Esophagus (tissue), 2 donors: ENCODE measurements around the gene PRSS22. TPM values are rescaled to one million over a fixed set of nuclear protein-coding genes. Genes with fewer than 3 reads are reported as not detected.

Source experiments
- H3K27ac ChIP-seq, 2 donors: one replicate each; pipeline ENCODE4 v1.5.1; 2013; ENCODE audit warnings: low read depth in 2 of 2, mild to moderate bottlenecking in 2 of 2, inconsistent platforms in 1 of 2, low read length in 1 of 2, moderate library complexity in 1 of 2
- H3K27me3 ChIP-seq, 2 donors: one replicate each; pipeline ENCODE4 v1.6.1; 2013; ENCODE audit warnings: low read length in 2 of 2, control low read depth in 1 of 2, mild to moderate bottlenecking in 1 of 2; ENCODE audit not compliant: insufficient read depth in 2 of 2, control insufficient read depth in 1 of 2
- H3K36me3 ChIP-seq, 2 donors: one replicate each; pipeline ENCODE4 v1.6.1; 2013; ENCODE audit warnings: low read length in 1 of 2; ENCODE audit not compliant: control insufficient read depth in 2 of 2, insufficient read depth in 2 of 2
- H3K4me1 ChIP-seq, 2 donors: one replicate each; pipeline ENCODE4 v1.6.1; 2013; ENCODE audit warnings: low read length in 1 of 2; ENCODE audit not compliant: control insufficient read depth in 2 of 2, insufficient read depth in 2 of 2
- H3K4me3 ChIP-seq, 2 donors: one replicate each; pipeline ENCODE4 v1.5.1; 2013; ENCODE audit warnings: low read length in 2 of 2, mild to moderate bottlenecking in 2 of 2, low read depth in 1 of 2, moderate library complexity in 1 of 2
- H3K9me3 ChIP-seq, 2 donors: one replicate each; pipeline ENCODE4 v1.6.1; 2013; ENCODE audit warnings: mild to moderate bottlenecking in 2 of 2, low read depth in 1 of 2, low read length in 1 of 2, moderate library complexity in 1 of 2; ENCODE audit not compliant: control insufficient read depth in 2 of 2, insufficient read depth in 1 of 2
- WGBS, 2 donors: extraction: QIAGEN DNeasy Blood & Tissue Kit; methylation state at CpG; one replicate each; pipeline ENCODE4 v1.1.7; 2013; 5-methylcytosine and 5-hydroxymethylcytosine counted together
- polyA plus RNA-seq, 2 donors: library from polyadenylated mRNA; stranded (reverse); fragments of 200-250 nt; gene quantifications; one replicate each; pipeline ENCODE4 v1.2.3, GENCODE V29; 2013
- donor health status: healthy with polysubstance abuse.
- donor health status: Bipolar disorder and iron deficiency.

Gene PRSS22
- polyA plus RNA-seq, 2 donors, result 109 to 281 TPM

DNA sequence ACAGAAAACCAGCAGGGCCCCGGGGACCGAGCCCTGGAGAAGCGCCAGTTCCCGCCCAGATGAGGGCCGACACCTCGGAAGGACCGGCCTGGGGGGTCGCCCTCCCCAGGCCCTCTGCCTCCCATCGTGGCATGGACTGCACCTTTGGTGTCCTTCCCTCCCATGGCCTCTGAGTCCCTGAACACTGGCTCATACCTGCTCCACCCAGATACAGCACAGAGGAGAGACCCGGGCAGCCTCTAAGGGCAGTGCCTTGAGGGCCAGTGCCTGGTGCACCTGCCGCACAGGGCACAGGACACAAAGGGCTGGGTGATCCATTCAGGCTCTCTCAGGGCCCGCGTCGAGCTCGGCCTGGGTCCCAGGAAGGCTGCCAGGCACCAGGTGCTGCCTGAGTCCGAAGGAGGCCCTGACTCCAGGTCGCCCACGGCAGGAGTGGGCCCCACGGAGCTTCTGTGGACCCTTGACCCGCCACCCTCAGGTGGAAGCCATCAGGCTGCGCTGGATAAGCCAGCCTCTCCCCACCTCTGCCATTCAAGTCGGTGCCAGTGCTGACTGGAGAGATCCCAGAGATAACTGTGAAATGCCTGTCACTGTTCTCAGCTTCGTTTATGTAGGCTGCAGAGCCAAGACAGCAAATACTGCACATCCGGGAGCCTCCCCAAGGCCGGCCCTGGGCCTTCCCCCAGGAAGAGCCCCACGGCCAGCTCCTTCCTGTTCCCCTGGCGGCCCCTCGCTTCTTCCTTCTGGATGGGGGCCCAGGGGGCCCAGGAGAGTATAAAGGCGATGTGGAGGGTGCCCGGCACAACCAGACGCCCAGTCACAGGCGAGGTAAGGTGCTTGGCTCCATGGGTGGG lies 28.2 kb downstream of the PRSS22 start, which contains the start of gene ZG16B:
TSS of gene ZG16B (plus strand) at position 803 of the 854 bp plus-strand sequence. CDS start 139 bp downstream, outside the sequence.
- WGBS, 2 donors, result 61 to 64% methylated on average over 31 to 32 of the region's 32 CpGs
- H3K36me3 ChIP-seq, result no peaks in the 10 kb centered on the region
- H3K9me3 ChIP-seq, result no peaks in the 10 kb centered on the region
- H3K4me3 ChIP-seq, result no peak within 1 kb of the TSS
- H3K27me3 ChIP-seq, result no peaks in the 10 kb centered on the region
- peaks cover 0 to 3% of the 10 kb centered on the region in 2 donors for H3K4me1 ChIP-seq
- H3K27ac ChIP-seq, result no peak within 1 kb of the TSS

DNA sequence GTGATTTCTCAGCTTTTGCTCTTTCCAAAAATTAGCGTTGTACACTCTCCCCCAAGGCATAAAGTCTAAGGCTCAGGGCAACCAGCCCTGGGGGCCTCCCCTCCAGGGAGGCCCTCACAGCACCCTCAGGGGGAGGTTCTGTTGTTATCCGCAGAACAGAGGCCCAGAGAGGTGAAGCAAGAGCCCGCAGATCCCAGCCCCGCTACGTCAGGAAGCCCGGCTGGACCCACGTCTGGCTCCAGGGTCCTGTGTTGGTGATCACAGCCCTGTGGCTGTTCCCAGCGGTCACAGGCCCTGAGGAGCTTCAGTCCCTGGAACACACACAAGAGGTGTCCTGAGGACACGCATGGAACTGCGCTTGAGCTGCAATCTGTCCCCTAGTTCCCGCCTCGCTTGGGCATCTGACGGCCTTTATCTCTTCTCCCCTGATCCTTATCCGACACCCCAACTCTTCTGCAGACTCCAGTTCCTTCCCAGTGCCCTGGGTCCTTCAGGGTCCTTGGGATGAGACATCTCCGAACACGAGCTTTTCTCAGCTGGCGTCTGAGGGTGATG lies 29.0 kb downstream of the PRSS22 start:
- H3K36me3 ChIP-seq, result no peaks in the 10 kb centered on the region
- no peak overlapping the region for H3K27ac ChIP-seq
- no peaks in the 10 kb centered on the region for H3K27me3 ChIP-seq
- no peaks in the 10 kb centered on the region for H3K9me3 ChIP-seq
- peaks cover 0 to 3% of the 10 kb centered on the region in 2 donors for H3K4me1 ChIP-seq
- H3K4me3 ChIP-seq, result no peak overlapping the region
- 84 to 89% methylated on average over 17 of the region's 17 CpGs for WGBS, 2 donors

- 88 to 90% methylated on average over 8 of the region's 8 CpGs for WGBS, 2 donors
- Histone ChIP-seq H3K27me3 (no peaks in the 10 kb centered on the region), H3K9me3 (no peaks in the 10 kb centered on the region), H3K4me3 (no peak overlapping the region), H3K4me1 (peaks cover 0 to 3% of the 10 kb centered on the region in 2 donors), H3K36me3 (no peaks in the 10 kb centered on the region), H3K27ac (no peak overlapping the region)
Measured at GRCh38 chr16:2828521-2828840, 29.5 kb downstream of the PRSS22 start.

DNA sequence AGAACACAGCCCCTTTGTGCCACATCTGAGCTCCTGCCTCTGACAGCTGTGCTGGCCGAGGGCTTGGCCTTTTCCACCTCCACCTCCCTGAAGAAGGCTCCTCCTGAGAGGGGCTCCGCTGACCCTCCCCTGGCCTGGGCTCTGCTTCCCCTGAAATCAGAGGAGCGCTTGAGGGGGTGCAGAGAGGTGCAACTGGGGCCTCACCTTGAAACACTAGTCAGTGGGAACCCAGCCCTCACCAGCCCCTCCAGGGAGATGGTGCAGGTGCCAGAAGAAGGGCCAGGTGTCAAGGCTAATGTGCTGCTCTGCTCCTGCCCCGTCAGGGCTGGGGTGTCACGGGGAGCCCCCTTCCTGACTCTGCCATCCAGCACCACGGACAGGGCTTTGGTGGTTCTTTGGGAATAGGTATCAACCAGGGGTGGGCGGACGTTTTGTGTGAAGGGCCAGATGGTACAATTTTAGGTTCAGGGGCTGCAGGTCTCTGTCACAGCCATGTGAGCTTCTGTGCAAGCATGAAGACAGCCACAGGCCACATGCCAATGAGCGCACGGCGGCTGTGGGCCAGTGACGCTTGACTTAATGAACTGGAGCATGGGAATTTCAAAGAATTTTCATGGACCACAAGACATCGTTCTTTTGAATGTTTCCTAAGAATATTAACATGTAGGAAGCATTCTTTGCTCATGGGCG lies 30.0 kb downstream of the PRSS22 start:
- H3K9me3 ChIP-seq, result no peaks in the 10 kb centered on the region
- no peak overlapping the region for H3K27ac ChIP-seq
- no peaks in the 10 kb centered on the region for H3K36me3 ChIP-seq
- H3K4me1 ChIP-seq, result peaks cover 0 to 3% of the 10 kb centered on the region in 2 donors
- 74 to 80% methylated on average over 14 of the region's 14 CpGs for WGBS, 2 donors
- no peaks in the 10 kb centered on the region for H3K27me3 ChIP-seq
- H3K4me3 ChIP-seq, result no peak overlapping the region

GRCh38 chr16:2827374-2827791 lies 30.6 kb downstream of the PRSS22 start:
- no peak overlapping the region for H3K27ac ChIP-seq
- no peak overlapping the region for H3K4me3 ChIP-seq
- H3K27me3 ChIP-seq, result no peaks in the 10 kb centered on the region
- H3K36me3 ChIP-seq, result no peaks in the 10 kb centered on the region
- H3K9me3 ChIP-seq, result no peaks in the 10 kb centered on the region
- 64 to 69% methylated on average over 15 of the region's 15 CpGs for WGBS, 2 donors
- peaks cover 0 to 3% of the 10 kb centered on the region in 2 donors for H3K4me1 ChIP-seq

DNA sequence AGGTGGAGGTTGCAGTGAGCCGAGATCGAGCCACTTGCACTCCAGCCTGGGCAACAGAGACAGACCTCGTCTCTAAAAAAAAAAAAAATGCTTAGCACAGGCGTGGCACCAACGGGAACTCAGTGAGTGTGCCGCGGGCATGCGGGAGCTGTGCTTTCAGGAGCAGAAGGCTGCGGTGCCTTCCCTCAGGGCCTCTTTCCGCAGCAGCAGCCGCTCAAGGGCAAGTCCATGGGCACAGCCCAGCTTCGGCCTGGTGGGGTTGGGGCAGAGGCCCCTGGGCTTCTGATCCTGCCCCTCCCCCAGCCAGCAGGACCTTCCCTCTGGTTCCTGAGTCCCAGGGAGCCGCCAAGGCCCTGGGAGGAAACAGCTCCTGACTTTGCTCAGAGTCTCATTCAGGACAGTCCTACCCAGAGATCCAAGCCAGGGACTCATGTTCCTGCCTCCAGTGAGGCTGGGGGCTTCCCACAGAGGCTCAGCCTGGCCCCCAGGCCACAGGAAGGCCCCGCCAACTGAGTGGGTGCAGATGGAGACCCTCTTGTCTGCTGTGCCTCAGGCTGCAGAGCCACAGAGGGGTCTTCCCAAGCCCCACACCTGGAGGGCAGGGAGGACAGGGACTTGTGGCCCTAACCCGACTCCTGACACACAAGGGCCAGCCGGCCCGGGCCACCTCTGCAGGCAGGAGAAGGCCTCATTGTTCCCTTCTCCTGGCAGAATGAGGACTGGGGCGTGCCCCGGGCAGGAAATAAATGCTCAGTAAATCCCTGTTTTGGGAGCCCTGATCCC lies 31.2 kb downstream of the PRSS22 start:
- H3K36me3 ChIP-seq, result no peaks in the 10 kb centered on the region
- H3K27me3 ChIP-seq, result no peaks in the 10 kb centered on the region
- H3K4me3 ChIP-seq, result no peak overlapping the region
- H3K9me3 ChIP-seq, result no peaks in the 10 kb centered on the region
- WGBS, 2 donors, result 52 to 57% methylated on average over 19 of the region's 19 CpGs
- peaks cover 0 to 3% of the 10 kb centered on the region in 2 donors for H3K4me1 ChIP-seq
- H3K27ac ChIP-seq, result no peak overlapping the region

DNA sequence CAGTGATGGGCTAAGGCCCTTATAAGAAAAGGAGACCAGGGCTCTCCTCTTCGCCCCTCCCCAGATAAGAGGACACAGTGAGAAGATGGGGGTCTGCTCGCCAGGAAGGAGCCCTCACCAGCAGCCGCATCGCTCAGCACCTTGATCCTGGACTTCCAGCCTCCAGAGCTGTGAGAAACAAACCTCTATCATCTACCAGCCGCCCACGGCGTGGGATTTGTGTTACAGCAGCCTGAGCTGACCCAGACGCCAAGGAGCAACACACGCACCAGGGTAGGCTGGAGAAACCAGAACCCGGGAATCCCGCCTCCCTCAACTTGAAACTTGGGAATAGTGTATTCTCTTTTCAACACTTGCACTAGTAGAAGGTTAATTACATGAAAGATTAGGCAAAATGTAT lies 32.1 kb downstream of the PRSS22 start:
- no peak overlapping the region for H3K4me3 ChIP-seq
- no peaks in the 10 kb centered on the region for H3K9me3 ChIP-seq
- WGBS, 2 donors, result 81 to 82% methylated on average over 11 of the region's 11 CpGs
- no peaks in the 10 kb centered on the region for H3K27me3 ChIP-seq
- H3K36me3 ChIP-seq, result no peaks in the 10 kb centered on the region
- no peak overlapping the region for H3K27ac ChIP-seq
- peaks cover 0 to 3% of the 10 kb centered on the region in 2 donors for H3K4me1 ChIP-seq

DNA sequence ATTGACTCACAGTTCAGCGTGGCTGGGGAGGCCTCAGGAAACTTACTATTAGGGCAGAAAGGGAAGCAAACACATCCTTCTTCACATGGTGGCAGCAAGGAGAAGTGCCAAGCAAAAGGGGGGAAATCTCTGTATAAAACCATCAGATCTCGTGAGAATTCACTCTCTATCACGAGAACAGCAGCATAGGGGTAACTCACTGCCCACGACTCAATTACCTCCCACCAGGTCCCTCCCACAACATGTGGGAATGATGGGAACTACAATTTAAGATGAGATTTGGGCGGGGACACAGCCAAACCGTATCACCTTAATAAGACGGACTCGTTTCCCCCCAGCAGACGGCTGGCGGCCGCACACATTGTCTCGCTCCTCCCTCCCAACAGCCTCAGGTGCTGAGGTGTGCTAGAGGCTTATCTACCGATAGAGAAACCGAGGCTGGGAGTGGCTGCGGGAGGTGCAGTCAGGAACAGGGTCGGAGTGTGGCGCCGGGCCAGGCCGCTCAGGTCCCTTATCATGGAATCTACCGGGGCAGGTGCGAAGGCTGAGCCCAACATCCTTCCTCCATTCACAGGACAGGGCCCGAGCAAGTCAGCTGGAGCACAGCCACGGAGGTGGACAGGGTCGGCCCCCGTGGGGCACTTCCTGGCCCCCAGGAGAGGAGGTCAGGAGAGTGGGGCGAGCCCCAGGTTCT lies 32.8 kb downstream of the PRSS22 start:
- H3K27ac ChIP-seq, result no peak overlapping the region
- H3K4me3 ChIP-seq, result no peak overlapping the region
- H3K9me3 ChIP-seq, result no peaks in the 10 kb centered on the region
- no peaks in the 10 kb centered on the region for H3K27me3 ChIP-seq
- H3K36me3 ChIP-seq, result no peaks in the 10 kb centered on the region
- WGBS, 2 donors, result 73 to 79% methylated on average over 26 of the region's 26 CpGs
- peaks cover 0 to 3% of the 10 kb centered on the region in 2 donors for H3K4me1 ChIP-seq

- no peaks in the 10 kb centered on the region for H3K36me3 ChIP-seq
- H3K27ac ChIP-seq, result no peak overlapping the region
- H3K4me1 ChIP-seq, result peaks cover 0 to 3% of the 10 kb centered on the region in 2 donors
- no peaks in the 10 kb centered on the region for H3K27me3 ChIP-seq
- 81 to 85% methylated on average over 10 of the region's 10 CpGs for WGBS, 2 donors
- no peaks in the 10 kb centered on the region for H3K9me3 ChIP-seq
- no peak overlapping the region for H3K4me3 ChIP-seq
Measured at GRCh38 chr16:2824626-2825025, 33.3 kb downstream of the PRSS22 start.
